GM12875 (cell line): ENCODE data around the gene MEI1.
"Not testable (repeated sequence)": the region's sequence is repeated elsewhere in the genome, so short reads cannot be mapped to it uniquely, and the experiment has no call there.

Experiments
- H3K4me3 ChIP-seq: one replicate; pipeline ENCODE4 v1.5.1; 2011; ENCODE audit warnings: low read depth, low read length, control low read depth
- CTCF ChIP-seq: IDR thresholded peaks from 2 replicates; pipeline ENCODE4 v1.5.1; 2011; ENCODE audit warnings: low read depth, mild to moderate bottlenecking, control low read depth, inconsistent platforms, low read length, moderate library complexity, borderline replicate concordance; ENCODE audit not compliant: insufficient read depth

The MEI1 gene

GRCh38 chr22:41668971-41669911 lies 30.1 kb upstream of the MEI1 start:
- H3K4me3 ChIP-seq, result no peak overlapping the region
- TF ChIP-seq CTCF, result no peak

GRCh38 chr22:41672096-41672495 lies 27.2 kb upstream of the MEI1 start:
- not testable (repeated sequence) for H3K4me3 ChIP-seq

- peak; percentile 37 for TF ChIP-seq CTCF
- no peak overlapping the region for H3K4me3 ChIP-seq
Observed at GRCh38 chr22:41672780-41673509, 26.4 kb upstream of the MEI1 start.

GRCh38 chr22:41674846-41675340 lies 24.4 kb upstream of the MEI1 start:
- no peak overlapping the region for H3K4me3 ChIP-seq
- TF ChIP-seq CTCF, result no peak

- H3K4me3 ChIP-seq, result no peak overlapping the region
- no peak for TF ChIP-seq CTCF
Observed at GRCh38 chr22:41676134-41676533, 23.2 kb upstream of the MEI1 start.

GRCh38 chr22:41681616-41682015 lies 17.7 kb upstream of the MEI1 start:
- no peak for TF ChIP-seq CTCF
- peak overlapping the region; percentile 60 for H3K4me3 ChIP-seq

GRCh38 chr22:41682033-41682807 lies 17.1 kb upstream of the MEI1 start:
- TF ChIP-seq CTCF, result no peak

More at GRCh38 chr22:41682033-41682807, 17.1 kb upstream of the MEI1 start:
- H3K4me3 ChIP-seq, result peak overlapping the region; percentile 60
